Glomerular endothelial cell (primary cell): ENCODE data around the gene L2HGDH. TPM values are rescaled to one million over a fixed set of nuclear protein-coding genes. Genes with fewer than 3 reads are reported as not detected.
"Not testable (repeated sequence)": the region's sequence is repeated elsewhere in the genome, so short reads cannot be mapped to it uniquely, and the experiment has no call there.

Source experiments
- DNase-seq: peaks from one replicate; pipeline ENCODE4 v3.0.0-alpha.2; 2011; ENCODE audit warnings: low read depth, low spot score; ENCODE audit errors: extremely low read depth
- total RNA-seq: library from RNA; depleted of rRNA; stranded (reverse); fragments of >200 nt; gene quantifications from 2 replicates; pipeline ENCODE4 v1.2.3, GENCODE V29; 2015

Gene L2HGDH
- total RNA-seq = 3.0 and 8.9 TPM in 2 replicates

DNA sequence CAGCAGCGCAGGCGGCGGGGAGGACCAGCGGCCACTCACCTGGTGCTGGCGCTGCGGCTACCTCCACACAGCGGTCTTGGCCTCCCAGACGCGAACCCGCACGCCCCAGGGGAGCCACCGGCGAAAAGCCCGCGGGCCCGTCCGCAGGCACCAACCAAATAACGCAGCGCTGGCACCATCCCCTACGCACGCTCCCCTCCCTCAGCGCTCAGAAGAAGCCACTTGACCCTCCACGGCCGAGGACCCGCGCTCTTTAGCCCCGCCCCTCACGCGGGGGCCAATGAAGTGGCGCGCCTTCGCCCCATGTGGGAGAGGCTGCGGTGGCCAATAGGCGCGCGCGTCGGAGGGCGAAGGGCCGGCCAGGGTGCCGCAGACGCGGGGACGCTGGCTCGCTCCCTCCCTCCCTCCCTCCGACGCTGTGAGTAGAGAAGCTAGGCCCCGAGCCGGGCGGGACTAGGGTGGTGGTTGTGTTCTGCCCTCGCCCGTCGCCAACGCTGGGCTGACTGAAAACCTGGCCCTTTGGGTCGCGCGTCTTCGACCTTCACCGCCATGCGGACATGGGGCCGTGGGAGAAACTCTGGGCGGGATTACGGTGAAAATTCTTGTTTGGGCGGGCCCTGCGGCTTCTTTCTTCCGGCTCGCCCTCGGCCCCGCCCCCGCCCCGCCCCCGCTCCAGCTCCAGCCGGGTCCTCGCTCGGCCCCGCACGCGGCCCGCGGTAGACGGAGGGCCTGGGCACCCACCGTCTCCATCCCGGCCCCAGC lies at the start of gene L2HGDH, which contains the start of gene DMAC2L:
Gene L2HGDH (minus strand): TSS at position 258 of the 762 bp plus-strand sequence. CDS start 79 bp downstream, at position 179.
Gene DMAC2L (plus strand): TSS at position 353 of the 762 bp plus-strand sequence. CDS start 9,164 bp downstream, outside the sequence.
- DNase-seq = no peak

GRCh38 chr14:50360851-50361250 lies 48.8 kb upstream of the L2HGDH start:
- DNase-seq = no peak

DNA sequence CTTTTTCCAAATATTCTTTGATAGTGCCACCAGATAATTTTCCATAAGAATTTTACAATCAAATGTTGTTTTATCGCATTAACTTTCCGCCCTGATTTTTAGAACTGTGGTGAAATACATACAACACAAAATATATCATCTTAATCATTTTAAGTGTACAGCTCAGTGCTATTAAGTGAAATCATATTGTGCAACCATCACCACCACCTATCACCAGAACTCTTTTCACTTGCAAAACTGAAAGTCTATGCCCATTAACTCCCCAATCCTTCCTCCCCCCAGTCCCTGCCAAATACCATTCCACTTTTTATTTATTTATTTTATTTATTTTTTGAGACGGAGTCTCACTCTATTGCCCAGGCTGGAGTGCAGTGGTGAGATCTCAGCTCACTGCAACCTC lies 48.1 kb upstream of the L2HGDH start:
- DNase-seq = no peak

DNA sequence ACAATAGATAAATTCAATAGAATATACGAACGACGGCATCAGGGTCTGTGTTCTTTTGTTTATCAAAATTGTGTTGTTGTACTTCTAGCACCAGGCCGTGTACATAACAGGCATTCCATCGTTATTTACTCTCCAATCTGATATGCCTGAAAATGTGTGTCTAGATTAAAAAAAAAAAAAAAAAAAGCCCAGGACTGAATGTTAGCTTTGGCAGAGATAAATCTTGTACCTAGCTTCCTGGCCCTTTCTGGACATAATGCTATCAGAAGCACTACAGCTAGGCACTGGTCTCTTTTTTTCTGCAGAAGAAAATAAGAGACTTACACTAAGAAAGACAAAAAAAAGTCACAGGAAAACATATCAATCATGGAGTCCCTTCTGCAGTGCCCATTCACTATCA lies 47.6 kb upstream of the L2HGDH start:
- DNase-seq = no peak

GRCh38 chr14:50357753-50358395 lies 45.8 kb upstream of the L2HGDH start:
- no peak for DNase-seq

DNA sequence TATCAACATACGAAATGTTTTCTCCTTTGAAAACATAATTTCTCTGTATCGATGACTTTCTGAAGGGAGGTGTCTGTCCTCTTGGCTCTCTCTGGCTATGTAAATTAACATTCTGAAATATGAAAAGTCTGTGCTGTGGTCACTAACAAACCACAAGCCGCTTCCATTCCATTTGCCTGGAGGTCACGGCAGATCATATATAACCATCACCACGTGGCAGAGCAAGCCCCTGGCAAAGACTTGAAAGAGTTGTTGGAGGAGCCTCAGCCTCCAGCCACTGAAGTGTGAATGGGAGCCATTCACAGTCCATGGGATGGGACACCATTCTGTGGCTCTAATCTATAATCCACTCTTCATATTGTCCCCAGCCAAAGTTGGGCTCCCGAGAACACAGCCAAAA lies 45.1 kb upstream of the L2HGDH start:
- DNase-seq = no peak

GRCh38 chr14:50356283-50356682 lies 44.3 kb upstream of the L2HGDH start:
- not testable (repeated sequence) for DNase-seq

DNA sequence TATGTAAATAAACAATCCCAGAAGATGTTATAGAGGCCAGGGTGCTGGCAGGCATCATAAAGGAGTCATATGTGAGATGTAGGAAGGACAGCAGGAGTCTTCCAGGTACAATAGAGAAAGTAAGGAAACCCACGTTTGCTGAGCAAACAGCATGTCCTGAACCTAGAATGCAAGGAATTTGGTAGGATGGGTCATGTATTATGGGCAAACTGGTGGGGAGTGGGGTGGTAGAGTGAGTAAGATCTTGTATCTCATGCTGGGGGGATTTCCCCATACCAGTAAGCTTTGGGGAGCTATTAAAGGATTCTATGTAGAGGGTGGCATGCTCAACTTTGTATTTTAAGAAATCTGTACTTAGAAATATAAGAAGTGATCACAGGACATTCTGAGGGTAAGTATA lies 43.7 kb upstream of the L2HGDH start:
- no peak for DNase-seq

DNA sequence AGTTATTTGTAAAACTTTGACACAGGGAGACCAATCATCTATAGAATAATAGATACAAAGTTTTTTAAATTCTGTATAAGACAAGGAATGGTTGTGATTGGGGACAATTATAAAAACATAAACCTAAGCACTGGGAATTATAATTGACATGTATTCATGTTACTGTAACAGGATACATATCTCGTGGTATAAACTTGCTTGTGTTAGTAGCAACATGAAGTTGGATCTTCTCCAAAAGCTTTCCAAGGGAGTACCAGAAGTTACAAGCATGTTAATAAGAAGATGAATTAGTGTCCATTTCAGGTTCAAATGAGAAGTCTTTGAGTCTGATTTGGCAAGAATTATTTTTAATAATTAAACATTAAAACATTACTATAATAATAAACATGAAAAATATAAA lies 42.5 kb upstream of the L2HGDH start:
- DNase-seq = no peak

GRCh38 chr14:50353126-50353525 lies 41.1 kb upstream of the L2HGDH start:
- DNase-seq = no peak

DNA sequence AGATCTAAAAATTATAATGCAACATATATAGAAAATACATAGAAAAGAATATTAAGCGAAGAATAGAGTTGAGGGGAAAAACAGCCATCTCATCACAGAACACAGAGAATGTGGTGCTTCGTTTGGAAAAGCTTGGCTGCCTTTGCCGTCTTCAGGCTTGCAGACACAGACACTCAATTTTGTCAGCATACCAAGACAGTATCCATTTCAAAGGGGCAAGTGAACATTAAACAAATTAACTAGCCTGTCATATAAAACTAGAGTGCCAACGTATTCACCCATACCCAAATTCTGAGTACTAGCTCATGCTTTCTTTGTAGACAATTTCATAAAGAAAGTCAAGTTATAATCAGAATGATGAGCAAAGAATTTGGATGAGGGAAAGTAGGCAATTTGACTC lies 40.6 kb upstream of the L2HGDH start:
- DNase-seq = no peak

GRCh38 chr14:50350975-50351374 lies 38.9 kb upstream of the L2HGDH start:
- DNase-seq = no peak

GRCh38 chr14:50348933-50349332 lies 36.9 kb upstream of the L2HGDH start:
- no peak for DNase-seq

GRCh38 chr14:50347521-50347920 lies 35.5 kb upstream of the L2HGDH start:
- DNase-seq = no peak

- no peak for DNase-seq
Observed at GRCh38 chr14:50345846-50346422, 33.9 kb upstream of the L2HGDH start.

DNA sequence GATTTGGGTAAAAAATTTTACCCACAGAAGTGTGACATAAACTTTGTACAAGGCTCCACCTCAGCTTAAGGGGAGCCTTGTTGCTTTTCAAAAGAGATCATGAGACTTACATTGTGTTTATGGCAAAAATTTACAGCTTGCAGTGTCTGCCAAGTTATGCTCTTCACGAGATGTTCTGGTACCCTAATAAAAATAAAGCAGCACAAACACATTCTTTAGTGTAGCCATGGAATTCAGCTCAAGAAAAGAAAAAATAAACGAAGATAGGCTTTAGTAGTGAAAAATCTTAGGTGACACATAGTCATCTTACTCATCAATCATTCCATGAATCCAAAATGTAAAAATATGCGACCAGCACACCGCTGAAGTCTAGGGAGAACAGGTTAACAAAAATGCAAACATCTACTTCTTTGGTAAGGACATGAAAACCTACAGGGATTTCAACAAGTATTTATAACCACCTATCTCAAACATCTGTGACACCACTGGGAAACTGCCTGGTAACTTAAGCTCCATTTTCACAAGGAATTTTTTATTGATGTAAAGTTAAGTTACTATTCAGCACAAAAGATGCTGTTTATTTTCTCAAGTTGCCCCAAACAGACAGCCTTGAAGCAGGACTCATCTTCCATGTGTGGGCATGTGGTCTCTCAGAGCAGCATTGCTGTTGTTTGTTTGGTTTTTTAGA lies 33.0 kb upstream of the L2HGDH start:
- no peak for DNase-seq

DNA sequence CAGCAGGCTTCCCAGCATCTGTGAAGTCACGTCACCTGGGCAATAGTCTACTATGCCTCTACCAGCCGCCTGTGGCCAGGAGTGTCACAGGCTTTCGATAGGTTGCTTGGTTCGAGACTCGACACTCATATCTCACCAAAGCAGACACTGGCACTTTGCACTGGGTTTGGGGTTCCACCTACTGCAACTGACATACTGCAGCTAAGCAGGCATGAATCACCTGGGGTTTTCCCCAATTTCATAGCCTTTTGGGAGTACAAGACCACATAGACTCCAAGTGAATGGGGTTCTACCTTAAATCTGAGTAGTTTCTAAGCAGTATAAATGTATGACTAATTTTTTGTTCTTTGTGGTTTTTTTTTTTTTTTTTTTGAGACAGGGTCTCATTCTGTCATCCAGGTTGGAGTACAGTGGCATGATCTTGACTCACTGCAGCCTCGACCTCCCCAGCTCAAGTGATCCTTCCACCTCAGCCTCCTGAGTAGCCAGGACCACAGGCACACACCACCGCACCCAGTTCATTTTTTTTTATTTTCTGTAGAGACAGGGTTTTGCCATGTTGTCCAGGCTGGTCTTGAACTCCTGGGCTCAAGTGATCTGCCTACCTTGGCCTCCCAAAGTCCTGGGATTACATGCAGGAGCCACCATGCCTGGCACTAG lies 32.2 kb upstream of the L2HGDH start:
- DNase-seq = no peak

DNA sequence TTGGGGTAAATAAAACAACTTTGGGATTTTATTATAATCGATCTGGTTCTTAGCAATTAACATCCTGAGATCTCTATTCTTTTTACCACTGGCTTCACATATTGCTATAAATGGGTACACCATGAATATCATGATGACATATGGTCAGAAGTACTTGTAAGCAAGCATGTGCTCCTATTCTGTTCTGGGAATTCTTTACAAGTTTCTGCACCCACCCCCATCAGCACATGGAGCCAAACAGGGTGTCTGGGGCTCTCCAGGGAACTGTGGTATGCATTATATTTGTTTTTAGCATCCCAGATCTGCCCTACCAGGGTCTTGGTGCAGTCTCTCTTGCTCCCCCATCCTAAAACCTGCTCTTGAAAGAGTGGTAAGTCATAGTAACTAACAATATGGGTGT lies 31.4 kb upstream of the L2HGDH start:
- DNase-seq = no peak

DNA sequence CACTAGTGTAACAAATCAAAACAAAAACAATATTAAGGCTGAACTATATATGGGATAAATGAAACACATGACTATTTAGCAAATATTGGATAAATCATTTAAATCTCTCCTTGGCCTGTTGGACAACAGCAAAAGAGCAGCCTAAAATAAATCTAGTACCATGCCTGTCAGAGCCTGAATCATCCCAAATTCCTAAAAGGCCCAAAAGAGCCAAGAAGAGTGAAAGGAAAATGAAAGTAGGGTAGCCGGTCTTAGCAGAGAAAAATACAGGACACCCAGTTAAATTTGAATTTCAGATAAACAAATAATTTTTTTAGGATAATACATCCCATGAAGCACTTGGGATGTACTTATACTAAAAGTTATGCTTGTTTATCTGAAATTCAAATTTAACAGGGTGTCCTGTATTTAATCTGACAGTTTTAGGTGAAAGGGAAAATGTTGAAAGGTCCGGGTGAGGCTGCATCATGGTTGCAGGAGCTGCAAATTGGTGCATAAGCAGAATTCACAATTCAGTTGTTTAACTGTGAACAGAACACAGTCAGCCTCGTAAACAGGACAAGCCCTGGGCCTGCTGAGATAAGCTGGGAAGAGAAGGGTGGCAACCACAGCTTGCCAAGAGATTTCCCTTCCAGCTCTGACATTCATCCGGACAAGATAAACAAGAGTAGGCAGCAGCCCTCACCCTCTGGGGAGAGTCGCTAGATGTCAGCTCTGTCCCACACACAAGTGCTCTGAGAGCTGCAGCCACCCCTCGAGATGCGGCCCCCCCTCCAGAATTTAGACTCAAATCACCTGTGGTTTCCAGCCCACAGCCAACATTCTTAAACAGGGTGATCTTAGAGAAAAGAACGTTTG lies 30.4 kb upstream of the L2HGDH start:
- DNase-seq = no peak

DNA sequence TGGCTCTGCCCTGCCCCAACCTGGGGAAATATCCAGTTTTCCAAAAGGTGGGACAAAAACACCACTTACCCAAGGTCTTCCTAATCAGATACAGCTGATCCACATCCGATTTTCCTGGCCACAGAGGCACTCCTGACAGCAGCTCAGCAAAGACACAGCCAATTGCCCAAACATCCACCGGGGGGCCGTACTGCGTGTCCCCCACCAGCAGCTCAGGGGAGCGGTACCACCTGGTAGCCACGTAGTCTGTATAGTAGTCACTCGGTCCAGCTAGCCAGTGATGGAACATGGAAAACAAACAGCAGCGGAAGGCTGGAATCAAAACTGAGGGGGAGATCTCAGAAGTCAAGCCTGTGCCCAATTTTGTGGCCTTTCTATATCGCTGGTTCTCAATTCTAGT lies 28.9 kb upstream of the L2HGDH start:
- no peak for DNase-seq
